Adrenal gland (tissue), 12 donors: ENCODE results near the gene RXFP4. TPM values are rescaled to one million over a fixed set of nuclear protein-coding genes. Genes with fewer than 3 reads are reported as not detected.

Experiments
- DNase-seq, 7 donors: peaks; one replicate each; pipeline ENCODE4 v3.0.0-alpha.2; 2019 to 2020
- H3K27ac ChIP-seq, 5 donors: fragments of 200-600 bp; sonication (generic) in 4 of 5; 1 replicate in 3 of 5; 2 replicates in 2 of 5; pipeline versions ENCODE4 v1.5.1 to v1.8.0; 2016 to 2020; ENCODE audit warnings: mild to moderate bottlenecking in 1 of 5
- H3K27me3 ChIP-seq: fragments of 200-600 bp; 2 replicates; pipeline ENCODE4 v1.8.0; 2021
- H3K36me3 ChIP-seq, 2 donors: fragments of 200-600 bp; replicated peaks in 1 of 2; 1 replicate in 1 of 2; 2 replicates in 1 of 2; pipeline versions ENCODE4 v1.5.1 to v1.8.0; 2018 to 2022
- H3K4me1 ChIP-seq, 2 donors: fragments of 200-600 bp; replicated peaks in 1 of 2; 1 replicate in 1 of 2; 2 replicates in 1 of 2; pipeline versions ENCODE4 v1.5.1 to v1.8.0; 2018 to 2021
- H3K4me3 ChIP-seq, 4 donors: fragments of 200-600 bp; sonication (generic) in 3 of 4; one replicate each; pipeline ENCODE4 v1.5.1; 2016 to 2018
- H3K9me3 ChIP-seq, 3 donors: fragments of 200-600 bp; sonication (generic) in 1 of 3; replicated peaks in 1 of 3; 1 replicate in 2 of 3; 2 replicates in 1 of 3; pipeline versions ENCODE4 v1.5.1 to v1.8.0; 2016 to 2021
- CTCF ChIP-seq, 6 experiments: fragments of 450-650 bp in 4 of 6; fragments of 200-600 bp in 2 of 6; sonication (generic) in 1 of 6; IDR thresholded peaks; 1 replicate in 5 of 6; 2 replicates in 1 of 6; pipeline versions ENCODE4 v1.5.1 to v1.8.0; 2016 to 2021; ENCODE audit warnings: antibody characterized with exemption in 6 of 6, mild to moderate bottlenecking in 2 of 6, moderate library complexity in 1 of 6
- POLR2A ChIP-seq, 2 donors: fragments of 450-650 bp; IDR thresholded peaks; one replicate each; pipeline ENCODE4 v1.6.1; 2017; ENCODE audit warnings: antibody characterized with exemption in 2 of 2, mild to moderate bottlenecking in 2 of 2, moderate library complexity in 1 of 2
- WGBS, 4 donors: extraction: QIAGEN DNeasy Blood & Tissue Kit in 2 of 4; methylation state at CpG; one replicate each; pipeline versions ENCODE4 v1.1.5 to v1.1.7; 2013 to 2017; 5-methylcytosine and 5-hydroxymethylcytosine counted together
- intact Hi-C, 2 donors: fragments of 100-400 bp; cut with DNase I; formaldehyde crosslinking; loops; one replicate each; pipeline versions ENCODE4 v1.14.1 to v1.15.0; 2022 to 2023
- polyA plus RNA-seq, 3 donors: library from polyadenylated mRNA; stranded (reverse); fragments of 200-250 nt in 2 of 3; fragments of 350-450 nt in 1 of 3; fragmentation: Illumina TruSeq in 1 of 3; extraction: RNeasy Lipid Tissue Mini Kit (QIAGEN cat#74804) in 1 of 3; gene quantifications; one replicate each; pipeline ENCODE4 v1.2.3, GENCODE V29; 2013 to 2014
- total RNA-seq, 9 donors: library from RNA; depleted of rRNA in 4 of 9; stranded (reverse); fragments of >200 nt in 4 of 9; fragments of 120-200 nt in 1 of 9; fragmentation: NEBNext Ultra II Directional in 1 of 9; extraction: Animal tissue kit (Norgen Biotek cat#: 25700) in 1 of 9; gene quantifications; one replicate each; pipeline versions ENCODE4 v1.1.0 to v1.2.4, GENCODE V29; 2013 to 2023
- donor health status: healthy with polysubstance abuse.
- donor health status: Bipolar disorder and iron deficiency.
- donor health status: DM: yes; HTN: yes; CAD: no.
- donor health status: DM: no; HTN: no; CAD: no.
- donor health status: DM: no; HTN: no; CAD: no.
- donor health status: DM: yes; HTN: yes; CAD: no.

The RXFP4 gene
- total and polyA plus RNA-seq, 12 donors, result not detected

DNA sequence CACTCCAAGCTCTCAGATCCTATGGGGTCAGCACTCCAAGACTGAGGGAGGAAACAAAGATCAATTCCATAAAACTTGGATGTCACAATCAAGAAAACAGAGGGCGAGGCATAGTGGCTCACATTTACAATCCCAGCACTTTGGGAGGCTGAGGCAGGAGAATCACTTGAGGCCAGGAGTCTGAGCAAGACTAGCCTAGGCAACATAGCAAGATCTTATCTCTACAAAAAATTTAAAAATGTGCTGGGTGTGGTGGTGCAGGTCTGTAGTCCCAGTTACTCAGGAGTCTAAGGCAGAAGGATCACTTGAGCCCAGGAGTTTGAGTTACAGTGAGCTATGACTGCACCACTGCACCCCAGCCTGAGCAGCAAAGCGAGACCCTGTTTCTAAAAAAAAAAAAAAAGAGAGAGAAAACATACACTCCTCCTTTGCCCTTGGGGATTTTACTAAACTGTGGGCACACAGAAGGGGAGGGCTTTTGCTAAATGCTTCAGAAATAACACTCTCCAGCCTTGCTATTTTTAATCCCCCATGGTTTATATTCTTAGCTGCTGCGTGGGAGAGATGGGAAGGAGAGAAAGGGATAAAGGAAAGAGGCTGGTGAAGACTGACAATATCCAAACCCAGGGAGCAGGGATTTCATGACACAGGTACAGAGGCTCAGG is 18.8 kb downstream of the RXFP4 start:
- Histone ChIP-seq H3K4me1 (peaks cover 0 to 8% of the 10 kb centered on the region in 2 donors), H3K9me3 (no peaks in the 10 kb centered on the region), H3K36me3 (peaks cover 0 to 72% of the 10 kb centered on the region in 2 donors), H3K27ac (no peak overlapping the region), H3K4me3 (no peak overlapping the region), H3K27me3 (no peaks in the 10 kb centered on the region)
- no peak for DNase-seq
- WGBS, 4 donors, result 85 to 97% (median 89%) methylated on average over 3 of the region's 3 CpGs
- no peak for TF ChIP-seq CTCF (IDR thresholded peaks at IDR 0.05)
- no peak for TF ChIP-seq POLR2A (IDR thresholded peaks at IDR 0.05)
- intact Hi-C loops, result no loop called here

DNA sequence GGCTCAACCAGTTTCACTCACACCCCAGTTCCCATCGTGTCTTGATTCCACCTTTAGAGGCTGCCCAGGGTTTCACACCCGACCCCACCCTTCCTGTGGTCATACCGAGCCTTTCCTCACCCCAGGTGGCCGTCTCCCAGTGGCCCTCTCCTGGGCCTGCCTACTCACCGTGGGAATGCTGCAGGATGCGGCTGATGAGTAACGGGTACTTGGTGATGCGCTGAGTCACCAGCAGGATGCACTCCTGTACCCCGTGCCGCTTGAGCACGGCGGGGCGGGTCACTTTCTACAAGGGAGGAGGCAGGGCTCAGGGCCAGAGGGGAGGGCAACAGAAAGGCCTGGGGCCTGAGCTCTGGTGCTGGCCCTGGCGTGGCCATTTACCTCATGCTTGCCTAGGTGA is 20.5 kb downstream of the RXFP4 start:
- no peak overlapping the region for H3K4me3 ChIP-seq
- no peak for DNase-seq
- intact Hi-C loops, result no loop called here
- H3K9me3 ChIP-seq, result no peaks in the 10 kb centered on the region
- H3K27ac ChIP-seq, result peak overlapping the region in 1 of 5 donors; percentile 55
- no peak for TF ChIP-seq POLR2A (IDR thresholded peaks at IDR 0.05)
- peak in 1 of 6 experiments; percentile 2 for TF ChIP-seq CTCF (IDR thresholded peaks at IDR 0.05)
- H3K27me3 ChIP-seq, result no peaks in the 10 kb centered on the region
- peaks cover 0 to 76% of the 10 kb centered on the region in 2 donors for H3K36me3 ChIP-seq
- WGBS, 4 donors, result 55 to 73% (median 67%) methylated on average over 8 to 14 of the region's 14 CpGs
- H3K4me1 ChIP-seq, result peaks cover 0 to 11% of the 10 kb centered on the region in 2 donors

DNA sequence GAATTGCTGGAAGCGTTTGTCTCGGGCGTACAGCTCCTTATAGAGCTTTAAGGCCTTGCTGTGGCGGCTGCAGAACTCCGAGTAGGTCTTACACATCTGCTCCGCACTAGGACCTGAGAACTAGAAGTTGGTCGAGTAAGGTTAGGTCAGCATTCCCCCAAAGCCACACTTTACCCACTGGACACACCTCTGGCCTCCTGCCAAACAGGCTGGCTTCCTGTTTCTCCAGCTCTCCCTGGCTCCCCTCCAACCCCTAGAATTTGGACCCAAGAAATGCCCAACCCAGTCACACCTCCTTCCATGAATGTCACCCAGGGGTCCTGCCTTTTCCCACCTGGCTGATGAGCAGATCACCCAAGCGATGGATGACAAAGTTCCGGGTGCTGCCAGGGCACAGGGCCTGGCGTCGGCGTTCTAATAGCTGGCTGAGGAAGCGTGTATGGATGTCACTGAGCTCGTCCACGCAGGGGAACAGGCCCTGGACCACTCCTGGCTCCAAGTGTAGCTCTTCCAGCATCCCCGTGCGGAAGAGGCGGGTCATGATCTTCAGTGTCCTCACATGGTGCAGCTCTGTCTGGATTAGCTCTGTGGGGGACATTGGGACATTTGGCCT is 21.3 kb downstream of the RXFP4 start:
- Histone ChIP-seq H3K4me1 (peaks cover 0 to 19% of the 10 kb centered on the region in 2 donors), H3K36me3 (peaks cover 0 to 68% of the 10 kb centered on the region in 2 donors), H3K27ac (peak overlapping the region in 1 of 5 donors; percentile 31), H3K27me3 (no peaks in the 10 kb centered on the region), H3K9me3 (no peaks in the 10 kb centered on the region), H3K4me3 (no peak overlapping the region)
- WGBS, 4 donors, result 74 to 80% (median 77%) methylated on average over 4 to 18 of the region's 18 CpGs
- DNase-seq, result peak in 4 of 7 donors; percentile 39 to 53 (median 50)
- no peak for TF ChIP-seq POLR2A (IDR thresholded peaks at IDR 0.05)
- TF ChIP-seq CTCF (IDR thresholded peaks at IDR 0.05), result no peak
- intact Hi-C loops, result no loop called here

DNA sequence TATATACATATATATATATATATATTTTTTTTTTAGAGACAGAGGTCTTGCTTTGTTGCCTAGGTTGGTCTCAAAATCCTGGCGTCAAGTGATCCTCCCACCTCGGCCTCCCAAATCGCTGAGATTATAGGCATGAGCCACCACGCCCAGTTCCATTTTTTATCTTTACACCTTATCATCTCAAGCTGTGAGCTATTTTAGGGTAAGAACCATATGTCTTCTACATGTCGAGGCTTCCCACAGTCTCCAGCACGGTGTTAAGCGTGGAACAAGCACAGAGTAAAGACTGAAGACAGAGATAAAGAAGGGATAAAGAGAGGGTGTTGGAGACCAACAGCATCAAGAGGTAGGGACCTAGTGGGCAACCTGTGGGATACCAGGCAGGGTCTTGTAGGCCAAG is 22.8 kb downstream of the RXFP4 start:
- 85 to 88% (median 87%) methylated on average over 7 of the region's 7 CpGs for WGBS, 4 donors

More for the DNA sequence above, 22.8 kb downstream of the RXFP4 start:
- no peak overlapping the region for H3K27ac ChIP-seq
- intact Hi-C loops, result no loop called here
- no peaks in the 10 kb centered on the region for H3K9me3 ChIP-seq
- TF ChIP-seq POLR2A (IDR thresholded peaks at IDR 0.05) (no peak), CTCF (IDR thresholded peaks at IDR 0.05) (no peak)
- H3K4me1 ChIP-seq, result peaks cover 0 to 32% of the 10 kb centered on the region in 2 donors
- no peaks in the 10 kb centered on the region for H3K27me3 ChIP-seq
- H3K36me3 ChIP-seq, result peaks cover 0 to 60% of the 10 kb centered on the region in 2 donors
- DNase-seq, result no peak
- H3K4me3 ChIP-seq, result no peak overlapping the region
